H1 (cell line): Measurements from ENCODE around the gene SLC6A18.

Experiments
- E2F6 ChIP-seq: IDR thresholded peaks from 2 replicates; pipeline ENCODE4 v1.6.1; 2012; ENCODE audit warnings: inconsistent platforms
- NRF1 ChIP-seq: IDR thresholded peaks from 2 replicates; pipeline ENCODE4 v1.6.1; 2011; ENCODE audit warnings: mild to moderate bottlenecking, low read depth, low read length, improper control_type of control experiment

DNA sequence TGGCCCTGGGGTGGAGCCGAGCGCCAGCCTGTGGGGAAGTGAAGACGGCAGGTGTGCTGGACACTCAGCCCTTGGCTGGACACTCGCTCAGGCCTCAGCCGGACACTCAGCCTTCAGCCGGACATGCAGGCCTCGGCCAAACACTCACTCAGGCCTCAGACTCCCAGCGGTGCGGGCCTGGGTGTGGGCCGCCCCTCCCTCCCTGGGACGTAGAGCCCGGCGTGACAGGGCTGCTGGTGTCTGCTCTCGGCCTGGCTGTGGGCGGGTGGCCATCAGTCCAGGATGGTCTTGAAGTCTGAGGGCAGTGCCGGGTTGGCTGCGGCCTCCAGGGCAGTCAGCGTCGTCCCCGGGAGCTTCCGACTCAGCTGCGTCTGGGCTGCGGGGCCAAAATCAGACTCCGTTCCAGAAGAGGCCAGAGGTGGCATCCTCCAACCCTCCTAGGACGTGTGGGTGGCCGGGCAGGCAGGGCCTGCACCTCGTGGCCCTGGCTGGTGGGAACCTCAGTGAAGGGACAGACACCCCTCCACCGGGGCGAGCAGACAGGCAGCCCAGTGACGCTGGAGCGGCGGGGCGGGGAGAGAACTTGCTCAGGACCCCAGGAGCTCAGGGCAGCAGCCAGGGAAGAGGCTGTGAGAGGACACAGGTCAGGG lies 28.4 kb downstream of the SLC6A18 start:
- no peak for TF ChIP-seq E2F6
- TF ChIP-seq NRF1, result no peak
